Measurements from ENCODE around the gene CWC22.
A peak's percentile ranks its signal among the peaks of the same experiment; 100 is the strongest.
"Not testable (repeated sequence)": the region's sequence is repeated elsewhere in the genome, so short reads cannot be mapped to it uniquely, and the experiment has no call there.

The CWC22 gene

GRCh38 chr2:179950391-179950790 is 56.7 kb downstream of the CWC22 start:
- no peak for DNase-seq

DNA sequence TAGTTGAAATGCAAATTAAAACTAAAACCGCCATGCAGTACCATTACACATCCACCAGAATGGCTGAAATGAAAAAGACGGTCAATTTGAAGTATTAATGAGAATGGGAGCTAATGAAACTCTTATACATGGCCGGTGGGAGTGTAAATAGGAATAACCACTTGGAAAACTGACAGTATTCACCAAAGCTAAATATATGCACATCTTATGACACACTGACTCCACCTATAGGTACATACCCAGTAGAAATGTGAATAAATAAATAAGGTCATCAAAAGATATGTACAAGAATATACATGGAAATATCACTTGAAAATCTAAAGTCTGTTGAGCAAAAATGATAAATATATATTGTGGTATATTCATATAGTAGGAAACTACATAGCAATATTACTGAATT is 57.7 kb downstream of the CWC22 start:
- no peak for DNase-seq

GRCh38 chr2:179948058-179948457 is 59.0 kb downstream of the CWC22 start:
- no peak for DNase-seq

DNA sequence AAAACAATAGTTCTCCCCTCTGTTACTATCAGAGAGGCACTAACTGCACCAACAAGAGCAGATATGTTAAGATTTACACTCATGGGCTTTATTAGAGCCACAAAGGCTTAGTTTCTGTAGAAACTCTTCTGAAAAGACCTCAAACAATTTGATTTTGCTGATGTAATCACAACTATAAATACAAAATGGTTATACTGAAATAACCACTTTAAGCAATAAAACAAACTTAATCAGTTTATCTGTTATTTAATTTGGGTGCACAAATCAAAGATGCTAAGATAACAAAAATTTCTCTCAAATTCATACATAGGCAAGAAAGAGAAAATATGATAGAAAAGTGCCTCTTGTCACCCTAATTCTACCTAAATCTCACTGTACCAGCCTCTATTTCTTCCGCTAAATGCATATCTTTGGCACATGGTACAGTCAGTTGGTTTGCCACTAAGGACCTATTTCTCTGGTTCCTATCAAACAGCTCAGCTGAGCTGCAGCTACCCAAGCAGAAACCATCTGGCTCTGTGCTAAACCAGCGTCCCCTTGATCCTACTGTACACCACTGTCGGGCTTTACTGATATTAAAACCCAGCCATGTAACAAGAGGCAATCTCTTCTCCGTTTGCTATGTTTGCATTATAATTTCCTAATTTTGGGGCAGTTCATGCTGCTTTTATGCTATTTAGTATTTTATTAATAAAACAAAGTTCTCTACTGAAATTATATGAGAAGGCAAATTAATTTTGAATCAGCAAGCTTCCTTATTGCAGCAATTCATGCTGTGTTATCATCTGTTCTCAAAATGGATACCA is 60.1 kb downstream of the CWC22 start:
- DNase-seq, result no peak

DNA sequence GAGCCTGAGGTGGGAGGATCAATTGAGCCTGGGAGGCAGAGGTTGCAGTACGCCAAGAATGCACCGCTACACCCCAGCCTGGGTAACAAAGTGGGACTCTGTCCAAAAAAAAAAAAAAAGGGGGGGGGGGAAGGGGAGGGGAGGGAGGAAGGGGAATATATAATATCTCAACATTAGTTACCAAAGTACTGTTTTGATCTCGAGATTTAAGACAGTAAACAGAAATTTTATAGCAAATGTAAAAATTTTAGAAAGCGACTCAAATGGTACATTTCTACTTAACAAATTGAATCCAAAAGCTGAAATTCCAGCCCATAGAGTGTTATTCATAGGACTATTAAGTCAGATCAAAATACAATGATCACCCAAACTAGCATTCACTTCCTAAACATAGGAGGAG is 60.8 kb downstream of the CWC22 start:
- DNase-seq, result no peak

DNA sequence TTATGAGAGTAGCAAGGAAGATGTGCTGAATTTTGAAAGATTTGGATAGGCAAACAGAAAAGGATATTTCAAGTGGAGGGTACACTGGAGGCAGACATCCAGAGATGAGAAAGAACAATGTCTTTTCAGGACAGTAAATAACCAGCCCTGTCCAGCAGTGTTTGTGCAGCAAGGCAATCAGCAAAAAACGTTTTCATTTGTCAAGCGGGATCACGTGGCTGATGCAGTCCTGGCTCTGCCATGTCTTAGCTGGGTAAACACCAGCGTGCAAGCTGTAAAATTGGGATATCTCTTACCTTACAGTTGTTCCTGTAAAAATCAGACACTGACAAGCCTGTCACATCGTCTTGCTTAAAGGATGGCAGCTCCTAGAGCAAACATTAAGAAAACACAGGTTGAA is 67.8 kb downstream of the CWC22 start:
- DNase-seq, result no peak

DNA sequence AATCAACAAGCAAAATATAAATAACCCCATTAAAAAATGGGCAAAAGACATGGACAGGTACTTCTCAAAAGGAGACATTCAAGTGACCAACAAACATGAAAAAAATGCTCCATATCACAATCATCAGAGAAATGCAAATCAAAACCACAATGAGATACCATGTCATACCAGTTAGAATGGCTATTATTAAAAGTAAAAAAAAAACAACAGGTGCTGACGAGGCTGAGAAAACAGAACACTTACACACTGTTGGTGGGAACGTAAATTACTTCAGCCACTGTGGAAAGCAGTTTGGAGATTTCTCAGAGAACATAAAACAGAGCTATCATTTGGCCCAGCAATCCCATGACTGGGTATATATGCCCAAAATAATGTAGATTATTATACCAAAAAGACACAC is 69.1 kb downstream of the CWC22 start:
- DNase-seq, result no peak

GRCh38 chr2:179936654-179937053 is 70.4 kb downstream of the CWC22 start:
- DNase-seq, result peak in 1 of 5 experiments; percentile 17

GRCh38 chr2:179936141-179936540 is 71.0 kb downstream of the CWC22 start:
- DNase-seq, result no peak

DNA sequence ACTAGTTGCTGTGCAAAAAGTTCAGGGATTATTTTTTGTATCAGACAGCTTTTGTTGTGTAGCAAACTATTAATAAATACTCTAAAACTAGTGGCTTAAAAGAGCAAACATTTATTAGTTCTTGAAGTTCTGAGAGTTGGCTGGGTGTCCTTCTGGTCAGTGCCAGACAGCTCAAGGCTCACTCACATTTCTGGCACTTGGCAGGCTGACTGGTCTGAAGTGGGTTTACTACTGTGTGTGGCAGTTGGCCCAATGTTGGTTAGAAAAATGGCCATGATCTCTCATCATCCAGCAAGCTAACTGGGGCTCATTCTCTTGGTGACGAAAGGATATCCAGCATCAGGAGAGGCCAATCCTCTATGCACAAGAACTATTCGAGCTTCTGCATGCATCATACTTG is 74.3 kb downstream of the CWC22 start:
- no peak for DNase-seq

DNA sequence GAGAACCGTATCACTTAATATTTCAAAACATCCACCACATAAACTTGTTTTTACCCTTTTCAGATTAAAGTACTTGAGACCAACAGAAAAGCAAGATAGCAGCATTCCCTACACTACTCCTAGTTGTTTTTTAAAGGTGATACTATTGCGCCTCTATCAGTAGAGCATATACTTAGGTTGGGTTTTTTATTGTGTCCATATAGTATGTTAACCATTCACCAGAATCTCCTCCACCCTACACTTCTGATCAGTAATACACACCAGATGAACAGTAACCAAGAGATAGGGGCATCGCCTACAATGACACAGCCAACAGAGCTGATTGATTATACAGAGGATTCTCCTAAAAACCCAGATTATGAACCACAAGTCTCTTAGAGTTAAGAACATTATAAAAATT is 75.6 kb downstream of the CWC22 start:
- no peak for DNase-seq

DNA sequence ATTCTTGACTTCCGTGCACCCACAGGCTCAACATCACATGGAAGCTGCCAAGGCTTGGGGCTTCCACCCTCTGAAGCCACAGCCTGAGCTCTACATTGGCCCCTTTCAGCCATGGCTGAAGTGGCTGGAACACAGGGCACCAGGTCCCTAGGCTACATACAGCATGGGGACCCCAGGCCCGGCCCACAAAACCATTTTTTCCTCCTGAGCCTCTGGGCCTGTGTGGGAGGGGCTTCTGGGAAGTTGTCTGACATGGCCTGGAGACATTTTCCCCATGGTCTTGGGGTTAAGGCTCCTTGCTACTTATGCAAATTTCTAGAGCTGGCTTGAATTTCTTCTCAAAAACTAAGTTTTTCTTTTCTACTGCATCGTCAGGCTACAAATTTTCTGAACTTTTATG is 77.1 kb downstream of the CWC22 start:
- DNase-seq, result not testable (repeated sequence)

DNA sequence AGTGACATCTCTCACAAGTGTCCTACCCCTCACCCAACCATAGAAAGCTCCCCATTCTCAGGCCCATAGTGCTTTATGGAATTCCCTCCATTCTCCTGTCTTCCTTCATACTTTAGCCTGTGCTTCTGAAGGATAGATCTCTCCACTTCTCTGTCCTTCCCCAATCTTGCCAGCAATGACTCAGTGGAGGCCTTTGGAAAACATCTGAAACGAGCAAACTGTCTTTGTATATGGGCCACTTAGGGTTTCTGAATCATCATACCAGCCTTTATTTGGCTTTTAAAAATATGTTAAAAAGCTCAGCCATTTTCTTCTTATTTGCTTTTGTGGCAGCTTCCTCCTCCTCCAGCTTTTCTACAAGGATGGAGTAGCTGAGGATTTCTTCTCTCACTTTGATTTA is 80.1 kb downstream of the CWC22 start:
- DNase-seq, result no peak

GRCh38 chr2:179925713-179926112 is 81.4 kb downstream of the CWC22 start:
- no peak for DNase-seq

DNA sequence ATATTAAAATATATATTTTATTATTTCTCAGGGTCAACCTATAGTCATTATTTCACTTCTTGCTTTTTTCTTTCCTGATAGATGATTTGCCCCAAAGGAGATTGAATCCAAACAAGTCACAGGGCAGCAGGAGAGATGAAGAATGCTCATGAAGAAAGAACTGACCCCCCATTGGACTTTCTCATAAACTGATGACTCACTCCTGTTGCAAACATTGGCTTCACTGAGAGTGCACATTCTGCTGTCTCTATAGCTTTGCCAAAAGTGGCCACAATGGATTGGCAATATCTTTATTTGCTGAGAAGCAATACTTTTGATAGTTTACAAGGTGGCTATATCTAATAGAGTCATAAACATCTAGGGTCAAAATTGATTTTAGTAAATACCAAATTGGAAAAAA is 89.8 kb downstream of the CWC22 start:
- DNase-seq, result no peak

GRCh38 chr2:179915395-179915992 is 91.6 kb downstream of the CWC22 start:
- DNase-seq, result no peak

DNA sequence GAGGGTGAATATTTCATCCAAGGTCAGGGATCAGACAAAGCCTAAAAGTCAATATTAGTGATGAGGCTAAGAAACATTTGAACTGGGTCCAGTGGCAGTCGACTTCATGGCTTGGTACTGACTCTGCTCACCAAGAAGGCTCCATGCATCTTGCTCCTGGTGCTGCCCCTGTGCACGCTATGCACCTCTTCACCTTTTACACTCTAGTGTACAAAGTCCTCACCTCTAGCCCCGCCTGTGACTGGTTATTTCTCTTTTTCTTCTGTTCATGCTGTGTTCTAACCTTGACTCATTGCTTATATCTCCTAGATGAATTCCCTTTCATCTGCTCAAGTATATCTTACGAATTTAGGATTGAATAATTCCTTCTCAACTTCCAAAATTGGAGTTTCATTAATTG is 93.3 kb downstream of the CWC22 start:
- no peak for DNase-seq

- no peak for DNase-seq
These were observed 95.5 kb downstream of the CWC22 start for GRCh38 chr2:179911569-179911968.

GRCh38 chr2:179910735-179911113 is 96.4 kb downstream of the CWC22 start:
- no peak for DNase-seq

- DNase-seq, result no peak
These were observed 97.0 kb downstream of the CWC22 start for GRCh38 chr2:179909845-179910734.

- DNase-seq, result no peak
These were observed 106.4 kb downstream of the CWC22 start for GRCh38 chr2:179900655-179901054.

DNA sequence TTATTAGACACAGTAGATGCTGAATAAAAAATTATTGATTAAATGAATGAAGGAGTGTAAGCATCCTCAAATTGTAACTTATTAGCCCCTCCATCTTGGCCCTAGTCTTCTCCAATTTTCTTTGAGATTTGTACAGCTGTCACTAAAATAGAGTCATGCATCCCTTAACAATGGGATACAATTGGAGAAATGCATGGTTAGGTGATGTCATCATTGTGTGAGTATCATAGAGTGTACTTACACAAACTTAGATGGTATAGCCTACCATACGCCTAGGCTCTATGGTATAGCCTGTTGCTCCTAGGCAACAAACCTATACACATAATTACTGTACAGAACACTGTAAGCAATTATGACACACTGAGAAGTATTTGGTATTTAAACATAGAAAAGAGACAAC is 107.4 kb downstream of the CWC22 start:
- no peak for DNase-seq

GRCh38 chr2:179898873-179899272 is 108.2 kb downstream of the CWC22 start:
- DNase-seq, result peak in 1 of 5 experiments; percentile 49

All from T-helper 2 cell (primary cell).